Ishikawa (cell line): ENCODE data around the gene NXPE1.

Experiments used
- CREB1 ChIP-seq: IDR thresholded peaks from 2 replicates; pipeline ENCODE4 v1.6.1; 2012; ENCODE audit warnings: low read depth
- EGR1 ChIP-seq: IDR thresholded peaks from 2 replicates; pipeline ENCODE4 v1.6.1; 2012
- EP300 ChIP-seq: IDR thresholded peaks from 2 replicates; pipeline ENCODE4 v1.6.1; 2012; ENCODE audit warnings: borderline replicate concordance
- NFIC ChIP-seq: IDR thresholded peaks from 2 replicates; pipeline ENCODE4 v1.6.1; 2012
- RAD21 ChIP-seq: IDR thresholded peaks from 2 replicates; pipeline ENCODE4 v1.6.1; 2012; ENCODE audit warnings: low read depth
- REST ChIP-seq: IDR thresholded peaks from 2 replicates; pipeline ENCODE4 v1.6.1; 2012; ENCODE audit warnings: low read depth, mild to moderate bottlenecking
- TAF1 ChIP-seq: IDR thresholded peaks from 2 replicates; pipeline ENCODE4 v1.6.1; 2012; ENCODE audit warnings: low read depth, mild to moderate bottlenecking
- TCF12 ChIP-seq: IDR thresholded peaks from 2 replicates; pipeline ENCODE4 v1.6.1; 2012; ENCODE audit warnings: low read depth
- TEAD4 ChIP-seq: IDR thresholded peaks from 2 replicates; pipeline ENCODE4 v1.6.1; 2012

GRCh38 chr11:114563077-114563476, 3.4 kb upstream of the NXPE1 start:
- TF ChIP-seq REST (no peak), EP300 (no peak), TAF1 (no peak), EGR1 (no peak), NFIC (no peak), CREB1 (no peak), TCF12 (no peak), TEAD4 (no peak), RAD21 (no peak)
